T-helper 2 cell treated with Interferon-gamma antibody and Interleukin-4, amounts not matched to agents 100 ng/mL and 5 ng/mL, for 36 hours (primary cell): ENCODE results near the gene KIF18A. TPM values are rescaled to one million over a fixed set of nuclear protein-coding genes. Genes with fewer than 3 reads are reported as not detected.
"Not testable (repeated sequence)": the region's sequence is repeated elsewhere in the genome, so short reads cannot be mapped to it uniquely, and the experiment has no call there.

ENCODE experiments used
- intact Hi-C: fragments of 100-400 bp; cut with micrococcal nuclease; formaldehyde crosslinking; loops from one replicate; pipeline ENCODE4 v1.15.1; 2023
- total RNA-seq: library from RNA; stranded (reverse); gene quantifications from 2 replicates; pipeline ENCODE4 v1.2.3, GENCODE V29; 2022

The KIF18A gene
- total RNA-seq, 1 donor from 2014 or later: 27.4 TPM

DNA sequence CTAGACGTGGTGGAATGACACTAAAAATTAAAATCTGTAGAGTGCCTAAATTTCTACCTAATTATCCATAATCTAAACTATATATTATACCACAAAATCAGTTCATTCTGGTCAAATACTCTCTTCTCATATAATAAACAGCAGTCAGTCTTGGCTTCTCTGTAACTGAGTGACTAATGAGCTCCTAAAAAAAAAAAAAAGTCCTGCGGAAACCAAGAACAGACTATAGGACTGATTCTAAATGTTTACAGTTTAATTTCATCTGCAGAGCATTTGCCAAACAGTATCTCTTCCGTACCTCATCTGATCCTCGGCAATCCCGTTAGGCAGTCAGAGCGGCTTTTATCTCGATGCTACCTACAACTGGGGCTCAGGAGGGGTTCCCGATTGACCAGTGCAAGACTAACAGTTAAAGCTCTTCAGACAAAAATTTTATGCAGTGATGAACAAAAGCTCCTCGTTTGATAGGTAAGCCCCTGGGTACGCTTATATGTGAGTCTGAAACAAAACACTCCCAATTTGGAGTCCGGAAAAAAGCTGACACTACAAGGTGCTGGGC is 686 bp downstream of the KIF18A start:
- intact Hi-C loops: loop anchor here (2.0 to 5.0 kb wide), 2 partner anchors 14 to 745 kb away; partner anchors contain the start of gene CCDC34

DNA sequence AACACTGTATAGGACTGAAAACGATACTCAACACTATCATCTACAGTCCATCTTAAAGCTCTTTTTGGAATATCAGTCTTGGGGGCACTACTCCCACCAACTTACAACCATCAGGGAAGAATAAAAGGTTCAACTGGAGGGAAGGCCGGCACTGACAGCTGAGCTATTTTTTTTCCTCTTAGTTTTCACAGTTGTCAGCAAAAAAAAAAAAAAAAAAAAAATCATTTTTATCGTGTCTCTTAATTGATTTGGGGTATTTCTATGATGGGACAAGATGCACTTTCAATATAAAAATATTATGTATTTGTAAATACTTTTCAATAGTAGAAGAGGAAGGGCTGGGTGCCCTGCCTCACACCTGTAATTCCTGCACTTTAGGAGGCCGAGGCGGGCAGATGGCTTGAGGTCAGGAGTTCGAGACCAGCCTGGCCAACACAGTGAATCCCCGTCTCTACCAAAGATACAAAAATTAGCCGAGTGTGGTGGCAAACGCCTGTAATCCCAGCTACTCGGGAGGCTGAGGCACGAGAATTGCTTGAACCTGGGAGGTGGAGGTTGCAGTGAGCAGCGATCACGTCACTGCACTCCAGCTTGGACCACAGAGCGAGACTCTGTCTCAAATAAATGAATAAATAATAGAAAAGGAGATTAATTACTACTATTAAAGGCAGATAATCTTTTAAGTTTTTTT is 1.5 kb downstream of the KIF18A start:
- intact Hi-C loops: loop anchor here (2.0 to 5.0 kb wide), 2 partner anchors 14 to 744 kb away; partner anchors contain the start of gene CCDC34

DNA sequence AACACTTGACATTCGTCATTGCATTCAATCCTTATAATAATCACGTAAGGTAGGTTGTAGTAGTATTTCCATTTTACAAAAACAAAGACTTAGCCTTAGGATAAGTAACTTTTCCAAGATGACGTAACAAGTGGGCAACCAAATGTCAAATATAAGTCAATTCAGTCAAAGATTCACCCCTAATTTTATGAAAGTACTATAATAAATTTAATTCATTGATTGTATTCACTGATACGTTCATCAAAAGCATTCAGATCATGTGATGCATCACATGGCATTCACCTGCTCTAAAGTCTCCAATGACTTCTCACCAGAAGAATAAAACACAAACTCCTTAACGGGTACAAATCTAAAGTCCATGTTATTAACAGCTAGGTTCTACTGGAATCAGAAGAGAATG is 2.1 kb downstream of the KIF18A start:
- intact Hi-C loops: loop anchor here (2.0 to 5.0 kb wide), 2 partner anchors 13 to 744 kb away; partner anchors contain the start of gene CCDC34

DNA sequence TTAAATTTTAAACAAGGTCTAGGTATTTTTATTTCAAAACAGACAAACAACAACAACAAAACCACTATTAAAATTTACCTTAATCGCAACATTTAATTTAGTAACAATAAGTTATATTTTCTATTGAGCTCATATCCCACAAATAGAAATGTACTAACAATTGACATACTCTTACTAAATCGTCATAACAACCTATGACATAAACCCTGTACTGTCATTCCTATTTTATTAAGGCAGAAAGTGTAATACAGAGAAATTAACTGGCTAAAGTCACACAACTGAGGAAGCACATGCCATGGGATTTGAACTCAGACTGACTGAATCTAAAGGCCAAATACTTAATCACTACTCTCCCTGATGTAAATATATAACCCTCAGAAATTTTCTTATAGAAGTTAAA is 3.0 kb downstream of the KIF18A start:
- intact Hi-C loops: loop anchor here (5.0 kb wide), 1 partner anchor 743 kb away; the partner anchor contains the start of gene CCDC34

DNA sequence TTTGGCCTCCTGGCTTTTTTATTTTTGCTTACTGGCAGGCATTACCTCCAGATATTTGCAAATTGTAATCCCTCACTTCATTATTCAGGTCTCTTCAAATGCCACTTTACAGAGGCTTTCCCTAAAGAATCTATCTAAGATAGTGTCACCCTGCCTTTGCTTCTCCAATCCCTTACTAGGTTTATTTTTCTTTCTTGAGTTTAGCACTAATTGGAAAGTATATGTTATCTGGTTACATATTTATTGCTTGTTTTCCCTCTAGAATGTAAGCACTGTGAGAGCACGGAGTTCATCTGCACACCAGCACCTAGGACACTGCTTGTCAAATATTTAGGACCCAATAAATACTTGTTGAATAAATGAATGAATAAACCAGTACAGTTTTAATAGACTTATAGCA is 3.5 kb downstream of the KIF18A start:
- intact Hi-C loops: no loop called here

DNA sequence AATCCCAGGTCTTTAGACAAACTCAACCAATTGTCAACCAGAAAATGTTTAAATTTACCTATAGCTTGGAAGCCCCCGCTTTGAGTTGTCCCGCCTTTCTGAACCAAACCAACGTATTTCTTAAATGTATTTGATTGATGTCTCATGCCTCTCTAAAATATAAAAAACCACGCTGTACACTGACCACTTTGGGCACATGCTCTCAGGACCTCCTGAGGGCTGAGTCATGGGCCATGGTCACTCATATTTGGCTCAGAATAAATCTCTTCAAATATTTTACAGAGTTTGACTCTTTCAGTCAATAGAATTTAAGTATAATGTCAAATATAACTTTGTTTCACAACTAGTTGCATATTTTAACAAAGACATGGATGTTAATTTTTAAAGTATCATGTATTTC is 5.7 kb downstream of the KIF18A start:
- intact Hi-C loops: not testable (repeated sequence)

DNA sequence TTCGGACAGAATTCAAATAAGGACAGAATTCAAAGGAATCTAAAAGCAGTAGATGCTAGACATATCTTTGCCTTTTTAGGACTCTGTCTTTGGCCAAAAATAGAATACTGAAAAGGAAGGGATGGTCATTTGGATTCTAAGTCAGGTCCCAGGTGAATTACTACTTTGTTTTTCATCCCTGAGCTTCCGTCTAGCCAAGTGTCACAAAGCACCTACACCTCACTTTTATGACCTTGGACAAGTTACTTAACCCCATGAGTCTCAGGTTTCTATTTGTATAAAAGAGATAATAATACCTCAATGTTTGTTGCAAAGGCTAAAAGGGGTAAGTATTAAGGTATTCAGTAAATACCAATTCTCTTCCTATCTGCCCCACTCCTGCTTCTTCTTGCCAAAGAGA is 7.3 kb downstream of the KIF18A start:
- intact Hi-C loops: no loop called here

DNA sequence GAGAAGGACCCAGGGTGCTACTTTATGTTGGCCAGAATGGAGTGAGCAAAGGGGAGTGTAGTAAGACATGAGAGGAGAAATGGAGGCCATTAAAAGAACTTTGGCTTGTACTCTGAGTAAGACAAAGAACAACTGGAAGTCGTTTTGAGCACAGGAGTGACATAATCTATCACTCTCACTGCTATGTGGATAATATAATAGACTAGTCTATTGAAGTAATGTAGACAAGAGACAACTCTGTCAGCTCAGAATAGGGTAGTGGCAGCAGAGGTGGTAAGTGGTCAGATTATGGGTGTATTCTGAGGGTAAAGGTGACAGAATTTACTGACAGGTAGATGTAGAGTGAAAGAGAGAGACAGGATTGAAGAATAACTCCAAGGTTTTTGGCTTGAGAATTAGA is 8.2 kb downstream of the KIF18A start:
- intact Hi-C loops: no loop called here

DNA sequence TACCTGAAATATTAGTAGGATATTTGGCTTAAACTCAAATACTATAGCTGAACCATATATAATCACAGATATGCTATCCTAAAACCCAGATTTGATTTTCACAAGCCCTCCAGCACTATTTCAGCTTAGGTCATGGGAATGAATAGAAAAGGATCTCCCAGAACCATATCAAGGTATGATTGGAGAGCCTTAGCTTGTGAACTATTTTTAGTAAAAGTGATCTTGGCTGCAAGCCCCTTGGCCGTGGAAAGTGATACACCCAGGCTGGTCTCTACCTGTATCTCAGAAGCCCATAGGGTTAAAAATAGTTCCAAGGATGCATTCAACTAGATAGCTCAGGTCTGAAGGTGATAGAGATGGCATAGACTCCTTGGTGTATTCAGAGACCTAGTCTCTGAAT is 9.7 kb downstream of the KIF18A start:
- intact Hi-C loops: no loop called here

DNA sequence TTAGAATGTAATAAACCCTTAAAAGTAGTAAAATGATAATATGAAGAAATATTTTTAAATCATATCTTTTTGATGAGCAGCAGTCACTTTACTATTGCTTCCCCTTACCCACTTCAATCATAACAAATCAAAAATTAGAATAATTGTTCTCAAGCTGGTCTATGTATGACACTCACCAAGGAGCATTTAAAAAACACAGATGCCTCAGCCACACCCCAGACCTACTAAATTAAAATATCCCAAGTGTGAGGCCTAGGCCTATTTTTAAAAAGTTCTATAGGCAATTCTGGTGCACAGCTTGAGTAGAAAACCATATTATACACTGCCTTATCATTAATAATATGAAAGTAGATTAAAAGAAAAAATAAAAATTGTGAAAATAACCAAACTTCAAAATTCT is 15.2 kb downstream of the KIF18A start:
- intact Hi-C loops: loop anchor here (2.0 kb wide), 1 partner anchor 14 kb away; no protein-coding TSS in a partner anchor

DNA sequence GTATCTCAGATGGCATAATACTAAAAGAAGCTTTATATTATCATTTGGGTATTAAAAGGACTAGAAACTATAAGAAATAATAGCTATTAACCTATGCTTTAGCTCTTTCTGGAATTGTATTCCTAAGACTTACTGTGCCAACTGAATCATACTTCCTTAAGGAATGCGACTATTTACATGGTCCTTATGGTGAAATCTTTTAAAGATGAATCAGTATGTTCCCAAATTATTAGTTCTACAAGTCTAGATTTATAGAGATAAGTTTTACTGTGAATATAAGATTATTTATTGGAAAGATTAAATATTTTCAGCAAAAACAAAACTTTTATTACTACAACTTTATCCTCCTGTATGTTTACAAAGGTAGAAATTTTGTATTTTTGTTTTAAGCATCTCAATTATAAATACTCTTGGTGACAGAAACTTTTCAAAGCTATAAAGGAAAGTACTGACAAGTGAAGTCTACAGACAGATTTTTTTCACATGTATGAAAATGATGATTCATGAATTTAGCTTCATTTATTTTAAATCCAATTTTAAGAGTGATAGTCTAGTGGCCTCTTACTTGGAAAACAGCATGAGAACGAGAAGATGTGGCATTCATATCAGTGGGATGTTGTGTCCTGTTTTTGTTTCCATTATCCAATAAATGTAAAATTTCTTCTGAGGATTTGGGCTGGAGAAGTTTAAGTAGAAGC is 17.8 kb downstream of the KIF18A start:
- intact Hi-C loops: no loop called here

DNA sequence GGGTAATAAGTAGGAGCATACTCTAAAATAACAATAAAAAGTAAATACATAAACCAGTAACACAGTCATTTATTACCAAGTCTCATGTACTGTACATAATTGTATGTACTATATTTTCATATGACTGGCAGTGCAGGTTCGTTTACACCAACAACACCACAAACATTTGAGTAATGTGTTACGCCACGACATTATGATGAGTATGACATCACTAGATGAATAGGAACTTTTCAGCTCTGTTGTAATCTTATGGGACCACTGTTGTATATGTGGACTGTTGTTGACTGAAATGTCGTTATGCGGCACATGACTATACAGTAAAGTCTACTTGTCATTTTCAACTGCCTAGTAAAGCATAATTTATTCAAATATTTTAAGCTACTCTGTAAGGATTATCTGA is 18.6 kb downstream of the KIF18A start:
- intact Hi-C loops: no loop called here

DNA sequence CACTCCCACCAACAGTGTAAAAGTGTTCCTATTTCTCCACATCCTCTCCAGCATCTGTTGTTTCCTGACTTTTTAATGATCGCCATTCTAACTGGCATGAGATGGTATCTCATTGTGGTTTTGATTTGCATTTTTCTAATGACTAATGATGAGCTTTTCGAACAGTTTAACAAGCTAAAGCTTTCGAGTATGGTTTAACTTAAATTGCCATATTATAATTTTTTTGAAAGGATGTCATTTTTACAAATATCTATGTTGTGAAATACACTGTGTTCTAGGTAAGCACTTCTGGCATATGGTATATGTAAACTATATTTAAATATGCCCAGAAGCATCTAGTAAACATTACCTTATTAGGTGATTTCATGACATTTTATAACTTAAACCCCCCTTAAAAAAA is 20.3 kb downstream of the KIF18A start:
- intact Hi-C loops: not testable (repeated sequence)

DNA sequence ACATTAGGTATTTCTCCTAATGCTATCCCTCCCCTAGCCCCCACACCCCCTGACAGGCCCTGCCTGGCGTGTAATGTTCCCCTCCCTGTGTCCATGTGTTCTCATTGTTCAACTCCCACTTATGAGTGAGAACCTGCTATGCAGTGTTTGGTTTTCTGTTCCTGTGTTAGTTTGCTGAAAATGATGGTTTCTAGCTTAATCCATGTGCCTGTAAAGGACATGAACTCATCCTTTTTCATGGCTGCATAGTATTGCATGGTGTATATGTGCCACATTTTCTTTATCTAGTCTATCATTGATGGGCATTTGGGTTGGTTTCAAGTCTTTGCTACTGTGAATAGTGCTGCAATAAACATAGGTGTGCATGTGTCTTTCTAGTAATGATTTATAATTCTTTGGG is 20.8 kb downstream of the KIF18A start:
- intact Hi-C loops: not testable (repeated sequence)

DNA sequence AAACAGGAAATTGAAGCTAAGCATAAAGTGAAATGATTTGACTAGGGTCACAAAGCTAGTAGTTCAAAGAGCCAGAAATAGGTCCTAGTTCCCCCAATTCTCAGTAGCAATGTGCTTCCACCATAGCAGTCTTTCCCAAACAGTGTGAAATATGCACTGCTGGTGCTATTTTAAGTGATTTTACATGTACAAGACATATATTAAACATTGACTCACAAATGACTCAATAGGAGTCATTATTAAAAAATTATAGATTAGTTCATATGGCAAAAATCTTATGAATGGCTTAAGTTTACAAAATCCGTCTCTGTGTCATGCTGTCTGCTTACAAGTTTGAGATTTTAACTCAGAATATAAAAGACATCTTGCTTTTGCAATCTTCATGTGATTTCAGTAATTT is 21.4 kb downstream of the KIF18A start:
- intact Hi-C loops: no loop called here

DNA sequence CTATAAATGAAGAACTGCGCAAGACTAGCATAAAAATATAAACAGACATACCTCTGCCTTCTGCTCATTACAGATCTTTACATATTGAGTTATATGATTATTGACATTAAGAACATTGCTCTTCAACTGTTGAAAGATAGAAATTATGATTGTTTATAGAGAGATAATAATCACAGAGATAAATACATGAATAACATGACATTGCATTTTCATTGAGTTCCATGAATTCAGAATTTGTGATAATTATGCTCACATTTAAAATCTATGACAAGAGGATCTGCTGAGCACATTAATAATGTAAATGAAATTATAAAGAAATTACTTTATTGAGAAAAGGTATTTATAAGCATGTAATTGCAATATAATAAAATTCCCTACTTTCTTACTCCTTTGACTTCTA is 24.8 kb downstream of the KIF18A start:
- intact Hi-C loops: no loop called here

DNA sequence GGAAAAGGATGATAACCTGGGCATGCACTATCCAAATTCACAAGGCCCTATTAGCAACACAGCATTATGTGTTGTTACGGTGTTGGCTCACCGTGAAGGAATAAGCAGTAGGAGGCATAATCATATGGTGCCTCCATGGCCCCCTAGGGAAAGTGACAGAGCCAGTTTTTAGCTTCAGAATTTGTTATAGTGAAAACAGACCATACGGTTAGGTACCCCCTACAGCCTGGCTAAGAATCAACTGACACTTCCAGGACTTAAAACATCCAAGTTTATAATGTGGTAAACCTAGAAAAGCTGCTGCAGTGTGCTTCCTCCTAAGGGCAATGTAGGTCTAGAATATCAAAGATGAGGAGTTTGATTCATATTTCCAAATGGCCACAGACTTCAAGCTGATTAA is 30.4 kb downstream of the KIF18A start:
- intact Hi-C loops: no loop called here

DNA sequence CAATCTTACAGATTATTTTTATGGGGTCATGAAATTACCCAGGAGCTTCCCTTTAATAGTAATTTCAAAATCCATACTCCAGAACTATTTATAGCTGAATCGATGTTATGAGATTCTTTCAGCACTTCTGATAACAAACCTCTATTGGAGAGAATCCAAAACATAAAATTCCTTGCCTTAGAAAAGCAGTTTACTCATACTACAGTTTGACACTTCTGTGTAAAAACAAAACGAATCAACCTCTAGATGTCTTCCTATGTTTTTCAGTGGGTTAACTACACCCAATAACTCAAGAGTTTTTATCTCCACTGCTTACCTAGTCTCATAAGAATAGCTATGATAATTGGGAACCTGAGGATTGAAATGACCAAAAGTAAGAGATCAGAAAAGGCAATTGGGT is 35.6 kb downstream of the KIF18A start:
- intact Hi-C loops: no loop called here

DNA sequence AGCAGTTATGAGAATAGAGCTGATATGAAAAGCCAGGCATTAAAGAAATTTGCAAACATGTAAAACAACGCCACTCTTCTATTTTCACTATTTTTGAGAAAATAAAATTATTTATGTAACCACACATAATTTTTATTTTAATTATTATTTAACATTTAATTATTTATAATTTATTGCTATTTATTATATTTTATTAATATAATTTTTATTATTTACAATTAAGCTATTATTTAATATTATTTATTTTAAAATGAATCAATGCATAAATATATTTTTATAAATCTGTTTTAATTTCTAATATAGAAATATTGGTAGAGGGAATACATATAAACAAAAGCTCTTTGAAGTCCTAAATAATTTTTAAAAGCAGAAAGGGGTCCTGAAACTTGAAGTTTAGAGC is 36.7 kb downstream of the KIF18A start:
- intact Hi-C loops: no loop called here

DNA sequence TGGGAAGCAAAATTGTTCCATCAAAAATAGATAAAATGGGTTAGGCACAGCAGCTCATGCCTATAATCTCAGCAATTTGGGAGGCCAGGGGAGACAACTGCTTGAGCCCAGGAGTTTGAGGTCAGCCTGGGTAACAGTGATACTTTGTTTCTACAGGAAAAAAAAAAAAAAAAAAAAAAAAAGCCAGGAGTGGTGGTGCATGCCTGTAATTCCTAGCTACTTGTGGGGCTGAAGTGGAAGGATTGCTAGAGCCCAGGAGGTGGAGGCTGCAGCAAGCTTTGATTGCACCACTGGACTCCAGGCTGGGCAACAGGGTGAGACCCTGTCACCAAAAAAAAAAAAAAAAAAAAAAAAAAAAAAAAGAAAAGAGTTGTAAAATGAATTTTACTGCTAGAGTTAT is 49.6 kb downstream of the KIF18A start:
- intact Hi-C loops: no loop called here

DNA sequence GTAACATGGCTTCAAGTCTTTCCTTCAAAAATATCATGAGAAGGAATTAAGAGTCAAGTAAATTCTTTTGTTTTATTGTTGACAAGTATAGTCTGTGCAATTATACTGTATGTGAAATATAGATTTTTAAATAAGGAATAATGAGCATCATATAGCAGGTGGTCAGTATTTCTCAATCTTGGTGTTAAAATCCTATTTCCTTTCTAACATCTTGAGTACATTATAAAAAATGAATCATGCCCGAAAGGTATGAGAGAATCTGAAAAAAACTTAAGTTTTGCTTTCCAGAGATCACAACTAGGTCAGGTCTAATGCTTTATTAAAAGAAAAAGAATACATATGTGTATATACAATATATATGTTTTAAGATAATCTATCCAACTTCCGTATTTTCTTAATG is 53.1 kb downstream of the KIF18A start:
- intact Hi-C loops: no loop called here
